HCT116 (cell line): ENCODE measurements around the gene RAPGEF2. TPM values are rescaled to one million over a fixed set of nuclear protein-coding genes. Genes with fewer than 3 reads are reported as not detected.

Experiments used
- ATAC-seq: fragments of 200-7000 bp; cut with Tn5 transposase; 2 replicates; pipeline ENCODE4 v1.9.1; 2020; ENCODE audit warnings: mild to moderate bottlenecking, moderate library complexity
- BruUV-seq: library from RNA; stranded (reverse); fragments of 400-500 nt; replicated peaks from 2 replicates; lab custom pipeline; 2021; lab: Mats Ljungman, UMichigan
- CTCF ChIA-PET: fragments of 300-600 bp; sonication (Branson Sonifier 250); formaldehyde crosslinking; loops from one replicate; lab custom pipeline; 2021; ENCODE audit warnings: antibody characterized with exemption; lab: Charles Lee
- POLR2A ChIA-PET: fragments of 300-600, 350-600 bp; sonication (Branson Sonifier 250); formaldehyde crosslinking; loops from one replicate; lab custom pipeline; 2021; ENCODE audit warnings: antibody characterized with exemption; lab: Charles Lee
- RAD21 ChIA-PET, 2 experiments: fragments of 300-600 bp; sonication (Branson Sonifier 250); formaldehyde crosslinking; loops; one replicate each; lab custom pipeline; 2023; ENCODE audit warnings: low total read pairs in 2 of 2; ENCODE audit not compliant: uncharacterized antibody in 2 of 2, unreplicated experiment in 2 of 2, low non-redundant PET in 1 of 2; lab: Charles Lee
- DNase-seq: peaks from one replicate; pipeline ENCODE4 v3.0.0-alpha.2; 2010; ENCODE audit warnings: low read depth, low spot score
- H2AFZ ChIP-seq: fragments of 200-600 bp; shearing (Covaris generic), sonication (generic); 2 replicates; pipeline ENCODE4 v1.6.1; 2017; ENCODE audit warnings: low read depth, mixed run types, mixed read lengths, antibody characterized with exemption, low read length; ENCODE audit not compliant: poor library complexity, severe bottlenecking
- H3K27ac ChIP-seq: 2 replicates; pipeline ENCODE4 v1.5.1; 2012; ENCODE audit warnings: low read depth, low read length
- H3K27me3 ChIP-seq: fragments of 200-600 bp; sonication (generic); 2 replicates; pipeline ENCODE4 v1.6.1; 2016; ENCODE audit warnings: mixed run types, low read length, mixed read lengths; ENCODE audit not compliant: insufficient read depth
- H3K36me3 ChIP-seq, 2 experiments: fragments of 200-500 bp in 1 of 2; fragments of 200-600 bp in 1 of 2; sonication (Bioruptor generic) in 1 of 2; sonication (generic) in 1 of 2; 2 replicates each; pipeline versions ENCODE4 v1.5.1 to v1.6.1; 2014 to 2016; ENCODE audit warnings: low read length in 2 of 2, inconsistent platforms in 1 of 2, mixed read lengths in 1 of 2, mixed run types in 1 of 2; ENCODE audit not compliant: insufficient read depth in 2 of 2, control insufficient read depth in 1 of 2
- H3K4me1 ChIP-seq, 2 experiments: fragments of 200-600 bp in 1 of 2; sonication (generic) in 1 of 2; 2 replicates each; pipeline versions ENCODE4 v1.5.1 to v1.6.1; 2012 to 2017; ENCODE audit warnings: low read length in 2 of 2, inconsistent platforms in 1 of 2, mild to moderate bottlenecking in 1 of 2, mixed read lengths in 1 of 2, mixed run types in 1 of 2, moderate library complexity in 1 of 2; ENCODE audit not compliant: insufficient read depth in 2 of 2, control insufficient read depth in 1 of 2
- H3K4me2 ChIP-seq: fragments of 200-600 bp; sonication (generic); 2 replicates; pipeline ENCODE4 v1.6.1; 2017; ENCODE audit warnings: mixed run types, low read length, mixed read lengths
- H3K4me3 ChIP-seq, 2 experiments: fragments of 200-600 bp in 1 of 2; sonication (generic) in 1 of 2; replicated peaks in 1 of 2; 2 replicates each; pipeline ENCODE4 v1.5.1; 2011 to 2016; ENCODE audit warnings: low read length in 2 of 2, control low read depth in 1 of 2, low read depth in 1 of 2, mild to moderate bottlenecking in 1 of 2, mixed read lengths in 1 of 2, mixed run types in 1 of 2
- H3K79me2 ChIP-seq: fragments of 200-600 bp; sonication (generic); 2 replicates; pipeline ENCODE4 v1.6.1; 2017; ENCODE audit warnings: mild to moderate bottlenecking, mixed run types, low read length, moderate library complexity, mixed read lengths; ENCODE audit not compliant: insufficient read depth
- H3K9ac ChIP-seq: fragments of 200-600 bp; sonication (generic); 2 replicates; pipeline ENCODE4 v1.6.1; 2016; ENCODE audit warnings: low read length, mixed read lengths
- H3K9me2 ChIP-seq: fragments of 200-600 bp; sonication (generic), shearing (Covaris generic); 2 replicates; pipeline ENCODE4 v1.6.1; 2017; ENCODE audit warnings: mixed run types, mild to moderate bottlenecking, moderate library complexity; ENCODE audit not compliant: insufficient read depth
- H3K9me3 ChIP-seq, 2 experiments: fragments of 200-500 bp in 1 of 2; fragments of 200-600 bp in 1 of 2; sonication (Bioruptor generic) in 1 of 2; sonication (generic) in 1 of 2; 2 replicates each; pipeline ENCODE4 v1.6.1; 2014 to 2017; ENCODE audit warnings: low read length in 2 of 2, mixed read lengths in 2 of 2, inconsistent platforms in 1 of 2, low read depth in 1 of 2, mild to moderate bottlenecking in 1 of 2, mixed run types in 1 of 2, moderate library complexity in 1 of 2; ENCODE audit not compliant: control insufficient read depth in 1 of 2, insufficient read depth in 1 of 2
- H4K20me1 ChIP-seq: fragments of 200-600 bp; sonication (generic), shearing (Covaris generic); 2 replicates; pipeline ENCODE4 v1.6.1; 2017; ENCODE audit warnings: mixed run types, mild to moderate bottlenecking, moderate library complexity; ENCODE audit not compliant: insufficient read depth
- ATF3 ChIP-seq: IDR thresholded peaks from 2 replicates; pipeline ENCODE4 v1.6.1; 2012
- CBX3 ChIP-seq: IDR thresholded peaks from 2 replicates; pipeline ENCODE4 v1.6.1; 2012; ENCODE audit warnings: low read depth
- EGR1 ChIP-seq: IDR thresholded peaks from 2 replicates; pipeline ENCODE4 v1.6.1; 2012; ENCODE audit warnings: low read depth
- ELF1 ChIP-seq: IDR thresholded peaks from 2 replicates; pipeline ENCODE4 v1.6.1; 2012; ENCODE audit warnings: low read depth, borderline replicate concordance
- FOSL1 ChIP-seq: IDR thresholded peaks from 2 replicates; pipeline ENCODE4 v1.6.1; 2012; ENCODE audit warnings: low read depth
- JUND ChIP-seq: IDR thresholded peaks from 2 replicates; pipeline ENCODE4 v1.6.1; 2012
- POLR2AphosphoS5 ChIP-seq: IDR thresholded peaks from 2 replicates; pipeline ENCODE4 v1.6.1; 2011; ENCODE audit warnings: mild to moderate bottlenecking, low read depth, low read length, moderate library complexity
- RAD21 ChIP-seq: IDR thresholded peaks from 2 replicates; pipeline ENCODE4 v1.6.1; 2012; ENCODE audit warnings: low read depth, mild to moderate bottlenecking
- REST ChIP-seq: IDR thresholded peaks from 2 replicates; pipeline ENCODE4 v1.6.1; 2012; ENCODE audit warnings: low read depth
- SIN3A ChIP-seq: IDR thresholded peaks from 2 replicates; pipeline ENCODE4 v1.6.1; 2012; ENCODE audit warnings: low read depth
- SRF ChIP-seq: IDR thresholded peaks from 2 replicates; pipeline ENCODE4 v1.6.1; 2012; ENCODE audit warnings: low read depth
- TCF7L2 ChIP-seq: IDR thresholded peaks from 2 replicates; pipeline ENCODE4 v1.7.0; 2011; ENCODE audit warnings: borderline replicate concordance, inconsistent platforms; ENCODE audit not compliant: insufficient read depth, insufficient read length; ENCODE audit errors: extremely low read depth
- ZFX ChIP-seq: fragments of 450-650 bp; IDR thresholded peaks from 2 replicates; pipeline ENCODE4 v1.6.1; 2017
- ZNF274 ChIP-seq: fragments of 200-500 bp; sonication (Bioruptor generic); IDR thresholded peaks from 2 replicates; pipeline ENCODE4 v1.6.1; 2014; ENCODE audit warnings: mild to moderate bottlenecking, low read depth, low read length, inconsistent platforms
- intact Hi-C: fragments of 100-400 bp; cut with micrococcal nuclease; formaldehyde crosslinking; loops from 2 replicates; pipeline ENCODE4 v1.10.0; 2022
- total RNA-seq: library from RNA; stranded (reverse); gene quantifications from one replicate; pipeline ENCODE4 v1.2.1, GENCODE V29; 2021; ENCODE audit not compliant: unreplicated experiment
- TF ChIP-seq, protein P1 (sequence below): IDR thresholded peaks from 2 replicates; pipeline ENCODE4 v1.6.1; 2012

RAPGEF2 gene
- total RNA-seq, 1 experiment from 2014 or later: 21.2 TPM

- TF ChIP-seq REST (no peak), CBX3 (no peak), SIN3A (no peak), EGR1 (no peak), ZNF274 (no peak), ELF1 (no peak), ZFX (no peak), JUND (no peak), TCF7L2 (no peak)
- TF ChIP-seq, protein P1, sequence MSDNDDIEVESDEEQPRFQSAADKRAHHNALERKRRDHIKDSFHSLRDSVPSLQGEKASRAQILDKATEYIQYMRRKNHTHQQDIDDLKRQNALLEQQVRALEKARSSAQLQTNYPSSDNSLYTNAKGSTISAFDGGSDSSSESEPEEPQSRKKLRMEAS: no peak
Observed at GRCh38 chr4:159163521-159163920, 60.6 kb downstream of the RAPGEF2 start (continued).

DNA sequence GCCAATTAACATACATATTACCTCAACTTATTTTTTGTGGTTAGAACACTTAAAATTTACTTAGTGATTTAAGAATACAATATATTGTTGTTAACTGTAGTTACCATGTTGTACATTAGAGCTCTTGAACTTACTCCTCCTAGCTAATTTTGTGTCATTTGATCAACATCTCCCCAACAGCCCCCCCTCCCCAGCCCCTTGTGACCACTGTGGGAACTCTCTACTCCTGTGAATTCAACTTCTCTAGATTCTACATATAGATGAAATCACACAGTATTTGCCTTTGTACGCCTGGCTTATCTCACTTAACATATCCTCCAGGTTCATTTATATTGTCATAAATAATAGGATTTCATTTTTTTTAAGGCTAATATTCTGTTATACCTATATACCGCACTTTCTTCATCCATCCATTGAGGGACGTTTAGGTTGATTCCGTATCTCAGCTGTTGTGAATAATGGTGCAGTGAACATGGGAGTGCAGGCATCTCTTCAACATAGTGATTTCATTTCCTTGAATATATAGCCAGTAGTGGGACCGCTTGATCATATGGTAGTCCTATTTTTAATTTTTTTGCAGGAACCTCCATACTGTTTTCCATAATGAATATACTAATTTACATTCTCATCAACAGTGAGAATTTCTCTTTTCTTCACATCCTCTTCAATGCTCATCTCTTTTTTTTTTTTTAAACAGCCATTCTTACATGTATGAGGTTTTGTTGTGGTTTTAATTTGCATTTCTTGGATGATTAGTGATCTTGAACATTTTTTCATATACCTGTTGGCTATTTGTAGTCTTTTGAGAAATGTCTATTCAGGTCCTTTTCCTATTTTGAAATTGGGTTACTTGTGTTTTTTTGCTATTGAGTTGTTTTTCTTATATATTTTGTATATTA, 66.8 kb downstream of the RAPGEF2 start:
- Histone ChIP-seq H4K20me1 (no peaks in the 10 kb centered on the region), H3K27ac (no peak overlapping the region), H3K9ac (no peak overlapping the region), H2AFZ (no peak overlapping the region), H3K79me2 (no peaks in the 10 kb centered on the region), H3K4me2 (no peak overlapping the region), H3K27me3 (no peaks in the 10 kb centered on the region), H3K9me2 (no peaks in the 10 kb centered on the region), H3K4me3 (no peak overlapping the region), H3K9me3 (no peaks in the 10 kb centered on the region), H3K4me1 (peaks cover under 1 to 2% of the 10 kb centered on the region in 2 experiments; a peak in 3 of 4 replicates), H3K36me3 (no peaks in the 10 kb centered on the region)
- ATAC-seq: no peak
- ChIA-PET CTCF (interaction anchor here (0.6 kb wide), 1 partner anchor 15 kb away, joined by 4 read pairs; no protein-coding TSS in a partner anchor), RAD21 (no interaction called here), POLR2A (interaction anchor here (0.6 kb wide), 1 partner anchor 71 kb away, joined by 4 read pairs; no protein-coding TSS in a partner anchor)
- intact Hi-C loops: loop anchor here (10.0 kb wide), 1 partner anchor 165 kb away; no protein-coding TSS in a partner anchor
- DNase-seq: no peak
- no TSS peak for BruUV-seq
- TF ChIP-seq ELF1 (no peak), REST (no peak), POLR2AphosphoS5 (no peak), ATF3 (no peak), FOSL1 (no peak), TCF7L2 (no peak), ZNF274 (no peak), RAD21 (no peak), SRF (no peak), SIN3A (no peak), ZFX (no peak), JUND (no peak)
- TF ChIP-seq, protein P1: no peak
